ENCODE measurements around the gene SMAD7.
A peak's percentile ranks its signal among the peaks of the same experiment; 100 is the strongest.

SMAD7 gene

DNA sequence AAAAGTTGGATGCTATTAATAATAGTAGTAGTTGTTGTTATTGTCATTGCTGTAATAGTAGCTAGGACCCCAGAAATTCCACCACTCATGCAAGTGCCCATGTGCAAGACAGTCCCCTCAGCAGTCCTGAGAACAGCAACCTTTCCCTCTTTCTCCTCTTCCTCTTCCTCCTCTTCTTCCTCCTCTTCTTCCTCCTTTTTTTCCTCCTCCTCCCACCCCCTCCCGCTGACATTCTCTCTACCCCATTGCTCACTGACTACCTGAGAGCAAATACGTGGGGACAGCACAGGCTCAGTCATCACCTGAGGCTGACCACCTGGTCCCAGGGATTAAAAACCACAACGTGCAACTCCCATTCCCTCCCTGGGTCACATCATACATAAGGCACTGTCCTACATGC is 41.8 kb downstream of the SMAD7 start:
- no peak for DNase-seq
- TF ChIP-seq GATA1 (IDR thresholded peaks at IDR 0.05; ENCODE audit: low read depth, low read length) (no peak), POLR2A (IDR thresholded peaks at IDR 0.05; ENCODE audit: low read length) (no peak)

DNA sequence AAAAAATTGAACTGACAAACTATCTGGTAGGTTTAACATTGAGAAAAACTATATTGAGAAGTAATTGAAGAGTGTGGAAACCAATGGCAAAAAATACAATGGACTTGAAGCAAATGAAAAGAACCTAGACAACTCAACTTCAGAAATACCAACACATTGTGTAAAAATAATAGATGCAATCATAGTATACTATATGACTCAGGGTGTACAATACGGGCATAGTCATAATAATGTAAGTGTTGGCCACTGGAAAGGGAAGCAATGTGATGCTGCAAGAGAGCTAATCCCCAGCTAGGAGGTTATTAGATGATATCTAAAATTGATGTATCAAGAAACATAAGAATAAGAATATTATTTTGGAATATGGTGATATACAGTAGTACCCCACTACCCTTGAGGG is 45.3 kb downstream of the SMAD7 start:
- TF ChIP-seq POLR2A (IDR thresholded peaks at IDR 0.05; ENCODE audit: low read length) (no peak), GATA1 (IDR thresholded peaks at IDR 0.05; ENCODE audit: low read depth, low read length) (no peak)
- no peak for DNase-seq

DNA sequence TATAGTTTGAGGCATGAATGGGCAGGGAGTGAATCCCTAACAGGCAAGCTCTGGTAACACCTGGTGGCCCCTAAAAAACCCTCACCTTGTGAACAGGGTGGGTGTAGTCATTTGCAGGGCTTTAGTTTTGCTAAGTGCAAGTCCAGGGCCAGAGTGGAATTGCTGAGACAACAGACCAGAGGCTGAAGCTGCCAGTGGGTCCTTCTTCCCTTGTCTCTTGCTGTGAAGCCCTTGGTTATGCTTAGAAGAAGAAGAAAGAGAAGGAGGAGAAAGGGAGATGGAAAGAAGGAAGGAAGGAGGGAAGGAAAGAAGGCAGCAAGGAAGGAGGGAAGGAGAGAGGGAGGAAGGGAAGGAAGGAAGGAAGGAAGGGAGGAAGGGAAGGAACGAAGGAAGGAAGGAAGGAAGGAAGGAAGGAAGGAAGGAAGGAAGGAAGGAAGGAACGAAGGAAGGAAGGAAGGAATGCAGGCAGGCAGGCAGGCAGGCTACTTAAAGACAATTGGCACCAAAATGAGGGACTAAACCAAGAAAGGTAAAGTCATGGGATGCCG is 45.8 kb downstream of the SMAD7 start:
- DNase-seq: no peak
- TF ChIP-seq POLR2A (IDR thresholded peaks at IDR 0.05; ENCODE audit: low read length): no peak
- no peak for TF ChIP-seq GATA1 (IDR thresholded peaks at IDR 0.05; ENCODE audit: low read depth, low read length)

DNA sequence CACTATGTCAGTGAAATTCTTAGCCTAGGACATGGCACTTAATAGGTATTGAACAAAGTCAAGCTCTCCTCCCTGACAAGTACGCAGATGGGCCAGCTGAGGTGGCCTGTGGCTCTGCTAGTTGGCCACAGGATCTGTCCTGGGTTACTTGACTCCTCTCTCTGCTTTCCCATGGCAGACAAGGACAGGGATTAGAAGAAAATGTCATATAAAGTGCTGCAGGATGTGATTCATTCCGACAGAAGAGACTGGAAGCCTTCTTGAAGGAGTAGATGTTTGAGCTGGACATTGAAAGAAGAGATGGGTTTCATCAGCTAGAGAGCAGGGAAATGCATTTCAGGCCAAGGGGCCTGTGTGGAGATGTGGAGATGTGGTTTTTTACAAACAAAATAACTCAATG is 46.7 kb downstream of the SMAD7 start:
- DNase-seq: no peak
- TF ChIP-seq POLR2A (IDR thresholded peaks at IDR 0.05; ENCODE audit: low read length): no peak
- TF ChIP-seq GATA1 (IDR thresholded peaks at IDR 0.05; ENCODE audit: low read depth, low read length): no peak

DNA sequence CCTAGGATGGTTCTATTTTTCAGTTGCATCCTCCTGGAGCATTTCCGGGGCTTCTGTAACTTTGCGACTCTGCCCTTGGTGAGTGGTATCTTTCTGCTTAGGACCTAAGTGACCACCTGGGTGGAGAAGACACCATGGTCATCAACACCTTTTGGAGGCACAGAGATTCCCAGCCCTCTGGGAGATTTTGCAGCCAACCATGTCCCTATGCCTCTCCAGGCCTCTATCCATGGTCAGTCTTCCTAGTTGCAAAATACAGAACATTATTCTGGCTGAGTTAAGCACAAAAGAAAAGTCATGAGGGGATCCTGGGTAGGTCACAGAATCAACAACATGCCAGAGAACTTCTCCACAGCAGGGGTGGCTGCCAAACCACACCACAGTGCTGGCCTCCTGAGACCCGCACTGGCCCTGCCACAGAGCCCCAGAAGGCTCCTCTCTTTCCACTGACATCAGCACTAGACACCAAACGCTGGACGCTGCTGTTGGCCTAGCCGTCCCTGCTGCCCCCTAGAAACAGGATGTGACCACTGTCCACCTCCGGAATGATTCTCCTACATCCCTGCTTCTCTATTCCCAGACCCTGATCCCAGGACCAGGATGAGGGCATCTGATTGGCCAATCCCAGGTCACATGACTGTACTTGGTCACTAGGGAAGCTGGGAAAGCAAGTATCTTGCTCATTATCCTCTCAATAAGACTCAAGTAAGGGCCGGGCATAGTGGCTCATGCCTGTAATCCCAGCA is 47.7 kb downstream of the SMAD7 start:
- DNase-seq: no peak
- TF ChIP-seq POLR2A (IDR thresholded peaks at IDR 0.05; ENCODE audit: low read length) (no peak), GATA1 (IDR thresholded peaks at IDR 0.05; ENCODE audit: low read depth, low read length) (no peak)

DNA sequence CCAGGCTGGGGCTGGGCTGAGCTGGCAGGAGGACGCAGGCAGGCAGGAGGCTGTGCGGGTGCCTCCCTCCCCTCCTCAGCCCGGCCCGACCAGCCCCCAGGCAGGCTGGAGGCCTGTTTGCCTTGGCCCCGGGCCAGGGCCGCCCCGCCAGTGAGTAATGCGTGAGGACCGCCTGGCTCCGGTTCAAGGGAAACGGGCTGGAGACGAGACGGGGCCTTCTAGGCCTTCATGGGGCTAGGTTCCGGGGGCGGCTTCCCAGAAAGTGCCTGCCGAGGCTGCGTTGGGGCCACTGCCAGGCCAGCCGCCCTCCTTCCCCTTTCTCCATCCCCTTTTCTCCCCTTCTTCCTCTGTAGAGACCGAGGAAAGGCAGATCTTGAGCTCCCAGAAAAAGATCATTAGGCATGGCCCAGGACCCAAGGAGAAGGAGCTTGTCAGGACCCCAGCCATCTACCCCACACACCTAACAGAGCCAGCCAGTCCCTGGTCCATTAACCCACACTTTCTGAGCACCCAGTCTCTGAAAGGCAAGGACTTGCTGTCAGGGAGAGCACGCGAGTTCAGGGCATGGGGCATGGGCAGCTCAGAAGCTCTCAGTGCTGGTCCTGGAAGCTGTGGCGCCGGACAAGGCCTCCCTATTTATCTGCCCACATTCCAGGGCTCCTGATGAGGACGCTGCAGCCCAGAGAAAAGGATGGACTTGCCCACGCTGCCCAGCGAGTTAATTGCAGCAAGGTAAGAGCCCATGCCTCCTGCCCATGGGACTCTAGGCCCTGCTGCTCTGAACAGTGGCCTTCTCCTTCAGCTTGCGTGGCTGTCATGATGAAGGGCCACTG is 48.5 kb downstream of the SMAD7 start:
- no peak for DNase-seq
- TF ChIP-seq POLR2A (IDR thresholded peaks at IDR 0.05; ENCODE audit: low read length) (no peak), GATA1 (IDR thresholded peaks at IDR 0.05; ENCODE audit: low read depth, low read length) (no peak)

- no peak for TF ChIP-seq POLR2A (IDR thresholded peaks at IDR 0.05; ENCODE audit: low read length)
- no peak for DNase-seq
Observed at GRCh38 chr18:48901145-48902022, 49.4 kb downstream of the SMAD7 start.

DNA sequence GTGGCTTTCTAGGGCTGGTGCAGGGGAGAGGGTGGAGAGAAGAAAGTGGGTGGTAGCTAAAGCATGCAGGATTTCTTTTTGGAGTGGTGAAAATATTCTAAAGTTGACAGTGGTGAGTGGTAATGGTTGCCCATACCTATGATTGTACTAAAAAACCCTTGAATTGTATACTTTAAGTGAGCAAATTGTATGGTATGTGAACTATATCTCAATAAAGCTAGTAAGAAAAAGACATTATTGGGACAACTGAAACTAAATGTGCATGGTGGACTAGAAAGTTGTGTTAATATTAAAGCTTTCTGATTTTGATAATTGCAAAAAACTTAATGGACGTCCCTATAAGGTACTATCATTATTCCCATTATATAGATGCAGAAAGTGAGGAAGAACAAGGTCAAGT is 50.3 kb downstream of the SMAD7 start:
- TF ChIP-seq GATA1 (IDR thresholded peaks at IDR 0.05; ENCODE audit: low read depth, low read length) (no peak), POLR2A (IDR thresholded peaks at IDR 0.05; ENCODE audit: low read length) (no peak)
- DNase-seq: no peak

DNA sequence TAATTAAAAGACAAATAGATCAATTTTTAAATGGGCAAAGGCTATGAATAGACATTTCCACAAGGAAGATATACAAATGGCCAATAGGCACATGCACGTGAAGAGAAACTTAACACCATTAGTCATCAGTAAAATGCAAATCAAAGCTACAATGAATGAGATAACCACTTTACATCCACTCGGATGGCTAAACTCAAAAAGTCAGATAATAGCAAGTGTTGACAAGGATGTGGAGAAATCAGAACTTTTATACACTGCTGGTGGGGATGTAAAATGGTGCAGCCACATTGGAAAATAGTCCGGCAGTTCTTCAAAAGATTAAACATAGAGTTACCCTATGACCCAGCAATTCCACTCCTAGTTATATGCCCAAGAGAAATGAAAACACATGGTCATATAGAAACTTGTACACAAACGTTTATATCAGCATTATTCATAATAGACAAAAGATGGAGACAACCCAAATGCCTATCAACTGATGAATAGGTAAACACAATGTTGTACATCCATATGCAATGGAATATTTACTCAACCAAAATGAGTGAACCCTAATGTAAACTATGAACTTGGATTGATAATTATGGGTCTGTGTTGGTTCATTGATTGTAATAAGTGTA is 51.1 kb downstream of the SMAD7 start:
- TF ChIP-seq GATA1 (IDR thresholded peaks at IDR 0.05; ENCODE audit: low read depth, low read length): no peak
- TF ChIP-seq POLR2A (IDR thresholded peaks at IDR 0.05; ENCODE audit: low read length): no peak

GRCh38 chr18:48898521-48898920 is 52.2 kb downstream of the SMAD7 start:
- DNase-seq: no peak
- TF ChIP-seq GATA1 (IDR thresholded peaks at IDR 0.05; ENCODE audit: low read depth, low read length) (no peak), POLR2A (IDR thresholded peaks at IDR 0.05; ENCODE audit: low read length) (no peak)

More for the DNA sequence above, 51.1 kb downstream of the SMAD7 start:
- no peak for DNase-seq

DNA sequence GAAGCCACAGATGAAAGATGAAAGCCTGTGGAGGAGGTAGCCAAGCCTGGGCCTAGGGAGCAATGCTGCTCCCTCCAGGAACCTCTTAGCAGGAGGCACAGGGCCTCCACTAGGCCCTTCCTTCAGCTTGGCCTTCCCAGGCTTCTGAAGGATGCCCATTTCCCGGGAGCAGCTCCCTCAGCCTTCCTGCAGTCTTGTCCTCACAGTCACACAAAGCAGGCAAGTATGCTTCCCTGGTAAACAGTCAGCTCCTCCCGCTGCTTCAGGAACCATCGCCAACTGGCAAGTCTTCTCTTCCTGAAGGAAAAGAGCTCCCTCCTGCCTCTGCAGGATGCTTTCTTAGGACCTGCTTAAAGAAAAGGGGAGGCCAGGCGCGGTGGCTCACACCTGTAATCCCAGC is 53.2 kb downstream of the SMAD7 start:
- no peak for TF ChIP-seq GATA1 (IDR thresholded peaks at IDR 0.05; ENCODE audit: low read depth, low read length)
- no peak for TF ChIP-seq POLR2A (IDR thresholded peaks at IDR 0.05; ENCODE audit: low read length)
- DNase-seq: no peak

GRCh38 chr18:48896875-48897511 is 53.8 kb downstream of the SMAD7 start:
- peak; percentile 28 to 34 for DNase-seq
- TF ChIP-seq GATA1 (IDR thresholded peaks at IDR 0.05; ENCODE audit: low read depth, low read length): no peak
- TF ChIP-seq POLR2A (IDR thresholded peaks at IDR 0.05; ENCODE audit: low read length): no peak

DNA sequence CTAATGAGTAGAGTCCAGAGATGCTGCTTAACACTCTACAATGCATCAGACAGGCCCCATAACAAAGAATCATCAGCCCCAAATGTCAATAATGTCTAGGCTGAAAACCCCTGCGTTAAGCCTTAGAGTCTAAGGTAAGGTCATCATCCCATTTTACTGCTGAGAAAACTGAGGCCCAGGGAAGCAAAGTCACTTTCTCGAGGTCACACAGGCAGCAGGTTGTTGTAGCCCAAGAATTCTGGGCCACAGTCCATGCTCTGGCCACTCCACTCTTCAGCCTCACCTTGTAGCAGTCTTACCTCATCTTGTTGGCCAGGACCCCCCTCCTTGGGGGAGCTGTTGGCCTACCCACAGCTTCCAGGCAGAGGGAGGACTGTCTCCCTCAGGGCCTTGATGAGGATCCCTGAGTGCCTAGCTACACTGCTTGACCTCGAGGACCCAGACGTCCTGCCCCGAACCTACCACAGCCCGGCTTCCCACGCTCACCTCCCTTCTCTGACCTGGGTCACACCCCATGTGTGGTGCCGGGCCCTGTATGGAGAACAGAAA is 54.4 kb downstream of the SMAD7 start:
- TF ChIP-seq POLR2A (IDR thresholded peaks at IDR 0.05; ENCODE audit: low read length) (no peak), GATA1 (IDR thresholded peaks at IDR 0.05; ENCODE audit: low read depth, low read length) (no peak)
- DNase-seq: no peak
